Neural cell (in vitro differentiated cells): ENCODE results near the gene HPS5.

Source experiments
- CTCF ChIP-seq: fragments of 450-650 bp; IDR thresholded peaks from 2 replicates; pipeline ENCODE4 v1.5.1; 2014; ENCODE audit warnings: antibody characterized with exemption, mild to moderate bottlenecking, moderate library complexity; ENCODE audit not compliant: poor library complexity, severe bottlenecking
- POLR2AphosphoS5 ChIP-seq: IDR thresholded peaks from 2 replicates; pipeline ENCODE4 v1.6.1; 2012
- RAD21 ChIP-seq: fragments of 450-650 bp; conservative IDR thresholded peaks from 2 replicates; pipeline ENCODE4 v1.6.1; 2014; ENCODE audit warnings: antibody characterized with exemption, mild to moderate bottlenecking, moderate library complexity

- TF ChIP-seq CTCF (no peak), RAD21 (no peak), POLR2AphosphoS5 (no peak)
These were observed 43.8 kb upstream of the HPS5 start for GRCh38 chr11:18365741-18366140.
